ENCODE results near the gene SYNGR2. TPM values are rescaled to one million over a fixed set of nuclear protein-coding genes. Genes with fewer than 3 reads are reported as not detected.

Gene SYNGR2
- polyA plus RNA-seq, 1 donor (not counting 4 experiments of a cell fraction or from before 2014, with no cell fraction given), result 103 TPM

- Histone ChIP-seq H3K27me3 (ENCODE audit: control insufficient read depth, extremely low read depth, insufficient read depth, low read length) (peaks cover 10% of the 10 kb centered on the region), H2AFZ (ENCODE audit: control insufficient read depth, low read length) (no peak overlapping the region), H3K9ac (ENCODE audit: control insufficient read depth, extremely low read depth, insufficient read depth, low read length) (peak overlapping the region; percentile 84), H3K79me2 (ENCODE audit: control insufficient read depth, insufficient read depth, low read length) (peaks cover 4% of the 10 kb centered on the region), H3K4me1 (ENCODE audit: control insufficient read depth, extremely low read depth, insufficient read depth, low read length) (peaks cover 7% of the 10 kb centered on the region), H3K9me1 (ENCODE audit: control insufficient read depth, extremely low read depth, insufficient read depth, low read length) (no peaks in the 10 kb centered on the region), H3K9me3 (ENCODE audit: control insufficient read depth, low read depth, low read length) (no peaks in the 10 kb centered on the region), H3K27ac (ENCODE audit: control insufficient read depth, insufficient read depth, low read length) (no peak overlapping the region), H4K20me1 (ENCODE audit: control insufficient read depth, extremely low read depth, insufficient read depth, low read length) (no peaks in the 10 kb centered on the region), H3K4me2 (ENCODE audit: control insufficient read depth, extremely low read depth, insufficient read depth, low read depth, low read length) (peak overlapping the region; percentile 85), H3K36me3 (ENCODE audit: control insufficient read depth in 2 of 2, extremely low read depth in 1 of 2, insufficient read depth in 2 of 2, low read length in 2 of 2) (peaks cover 6 to 16% of the 10 kb centered on the region in 2 experiments), H3K4me3 (ENCODE audit: control insufficient read depth in 2 of 3, extremely low read depth in 1 of 3, insufficient read depth in 2 of 3, low read depth in 1 of 3, low read length in 3 of 3) (peak overlapping the region; percentile 75 to 91 (median 83))
- DNase-seq (ENCODE audit: low read depth, low spot score) (no peak), FAIRE-seq (no peak)
- dilution Hi-C loops (cut with MboI; ENCODE audit: extremely low pct_ligation_motif_present, low sequenced_read_pairs), result no loop called here
- TF ChIP-seq CTCF (optimal IDR thresholded peaks at IDR 0.05 in 1 of 3, IDR thresholded peaks at IDR 0.05 in 1 of 3, conservative IDR thresholded peaks at IDR 0.05 in 1 of 3; ENCODE audit: extremely low read depth in 1 of 3, insufficient read depth in 2 of 3, low read length in 3 of 3) (no peak), EZH2 (IDR thresholded peaks at IDR 0.05; ENCODE audit: low read length) (no peak)
Measured at GRCh38 chr17:78126895-78127238, 41.5 kb upstream of the SYNGR2 start.

- Histone ChIP-seq H3K36me3 (ENCODE audit: control insufficient read depth in 2 of 2, extremely low read depth in 1 of 2, insufficient read depth in 2 of 2, low read length in 2 of 2) (peaks cover 6 to 12% of the 10 kb centered on the region in 2 experiments), H2AFZ (ENCODE audit: control insufficient read depth, low read length) (peak overlapping the region; percentile 58), H3K4me1 (ENCODE audit: control insufficient read depth, extremely low read depth, insufficient read depth, low read length) (peaks cover 12% of the 10 kb centered on the region), H3K9me1 (ENCODE audit: control insufficient read depth, extremely low read depth, insufficient read depth, low read length) (no peaks in the 10 kb centered on the region), H3K27ac (ENCODE audit: control insufficient read depth, insufficient read depth, low read length) (peak overlapping the region; percentile 47), H3K79me2 (ENCODE audit: control insufficient read depth, insufficient read depth, low read length) (peaks cover 4% of the 10 kb centered on the region), H3K9me3 (ENCODE audit: control insufficient read depth, low read depth, low read length) (no peaks in the 10 kb centered on the region), H4K20me1 (ENCODE audit: control insufficient read depth, extremely low read depth, insufficient read depth, low read length) (no peaks in the 10 kb centered on the region), H3K9ac (ENCODE audit: control insufficient read depth, extremely low read depth, insufficient read depth, low read length) (peak overlapping the region; percentile 84), H3K27me3 (ENCODE audit: control insufficient read depth, extremely low read depth, insufficient read depth, low read length) (peaks cover 15% of the 10 kb centered on the region), H3K4me3 (ENCODE audit: control insufficient read depth in 2 of 3, extremely low read depth in 1 of 3, insufficient read depth in 2 of 3, low read depth in 1 of 3, low read length in 3 of 3) (peak overlapping the region; percentile 75 to 91 (median 83)), H3K4me2 (ENCODE audit: control insufficient read depth, extremely low read depth, insufficient read depth, low read depth, low read length) (peak overlapping the region; percentile 85)
- FAIRE-seq (no peak), DNase-seq (ENCODE audit: low read depth, low spot score) (no peak)
- TF ChIP-seq EZH2 (IDR thresholded peaks at IDR 0.05; ENCODE audit: low read length) (no peak), CTCF (optimal IDR thresholded peaks at IDR 0.05 in 1 of 3, IDR thresholded peaks at IDR 0.05 in 1 of 3, conservative IDR thresholded peaks at IDR 0.05 in 1 of 3; ENCODE audit: extremely low read depth in 1 of 3, insufficient read depth in 2 of 3, low read length in 3 of 3) (no peak)
- dilution Hi-C loops (cut with MboI; ENCODE audit: extremely low pct_ligation_motif_present, low sequenced_read_pairs), result no loop called here
Measured at GRCh38 chr17:78127239-78127887, 41.0 kb upstream of the SYNGR2 start.
